ENCODE results near the gene CASTOR1.
"Not testable (repeated sequence)": the region's sequence is repeated elsewhere in the genome, so short reads cannot be mapped to it uniquely, and the experiment has no call there.

Gene CASTOR1

GRCh38 chr22:30289141-30289979, at the start of gene CASTOR1:
Gene CASTOR1 (minus strand): TSS chr22:30289505. CDS start chr22:30289497, 8 bp downstream.
- Histone ChIP-seq H3K9me2 (ENCODE audit: low read depth, low read length) (no peaks in the 10 kb centered on the region), H3K4me2 (ENCODE audit: low read length) (peak within 1 kb of the TSS; percentile 75), H3K27ac (ENCODE audit: low read depth, low read length, poor library complexity, severe bottlenecking) (peak within 1 kb of the TSS; percentile 59), H4K20me1 (ENCODE audit: insufficient read depth, low read length) (no peaks in the 10 kb centered on the region), H3K27me3 (ENCODE audit: insufficient read depth, low read length) (no peaks in the 10 kb centered on the region), H3F3A (ENCODE audit: insufficient read depth, low read length) (no peaks in the 10 kb centered on the region), H3K9me3 (ENCODE audit: low read length) (no peaks in the 10 kb centered on the region), H3K4me1 (ENCODE audit: insufficient read depth, low read length, severe bottlenecking) (peaks cover 18% of the 10 kb centered on the region), H3K36me3 (ENCODE audit: insufficient read depth, low read length) (peaks cover 6% of the 10 kb centered on the region; the same call in 1 of the 2 replicates), H2AFZ (ENCODE audit: low read length) (no peak within 1 kb of the TSS), H3K79me2 (ENCODE audit: insufficient read depth, low read length) (no peaks in the 10 kb centered on the region), H3K4me3 (ENCODE audit: low read depth, low read length, poor library complexity, severe bottlenecking) (peak within 1 kb of the TSS; percentile 66), H3K9ac (ENCODE audit: low read length) (peak within 1 kb of the TSS; percentile 59)
- TF ChIP-seq CTCF (IDR thresholded peaks at IDR 0.05; ENCODE audit: low read length) (no peak), EZH2 (IDR thresholded peaks at IDR 0.05; ENCODE audit: borderline replicate concordance, low read length) (no peak)

DNA sequence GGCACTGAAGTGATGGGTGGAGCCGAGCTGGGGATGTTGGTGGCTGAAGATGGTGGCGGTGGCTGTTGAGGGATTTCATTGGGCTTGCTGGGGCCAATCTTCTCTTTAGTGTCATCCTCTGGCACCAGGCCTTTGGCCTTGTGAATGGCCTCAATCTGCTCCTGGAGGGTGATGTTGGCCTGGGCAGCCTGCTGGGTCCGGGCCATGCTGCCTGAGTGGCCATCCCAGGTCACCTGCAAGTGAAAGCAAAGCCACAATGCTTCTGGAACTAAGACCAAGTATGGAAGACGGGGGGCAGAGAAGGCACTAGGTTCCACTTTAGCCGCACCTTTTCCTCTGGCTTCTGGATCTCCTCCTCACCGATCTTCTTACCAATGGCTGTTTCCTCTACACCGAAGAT, 49.5 kb upstream of the CASTOR1 start:
- Histone ChIP-seq H3K9ac (ENCODE audit: low read length) (no peak overlapping the region), H3K9me3 (ENCODE audit: low read length) (no peaks in the 10 kb centered on the region), H4K20me1 (ENCODE audit: insufficient read depth, low read length) (no peaks in the 10 kb centered on the region), H3K4me3 (ENCODE audit: low read depth, low read length, poor library complexity, severe bottlenecking) (no peak overlapping the region), H3K27ac (ENCODE audit: low read depth, low read length, poor library complexity, severe bottlenecking) (no peak overlapping the region), H3K36me3 (ENCODE audit: insufficient read depth, low read length) (peaks cover 99% of the 10 kb centered on the region), H3K79me2 (ENCODE audit: insufficient read depth, low read length) (no peaks in the 10 kb centered on the region), H3K4me1 (ENCODE audit: insufficient read depth, low read length, severe bottlenecking) (no peaks in the 10 kb centered on the region), H3K9me2 (ENCODE audit: low read depth, low read length) (no peaks in the 10 kb centered on the region), H3F3A (ENCODE audit: insufficient read depth, low read length) (no peaks in the 10 kb centered on the region), H3K4me2 (ENCODE audit: low read length) (no peak overlapping the region), H2AFZ (ENCODE audit: low read length) (no peak overlapping the region), H3K27me3 (ENCODE audit: insufficient read depth, low read length) (no peaks in the 10 kb centered on the region)
- no peak for TF ChIP-seq CTCF (IDR thresholded peaks at IDR 0.05; ENCODE audit: low read length)
- TF ChIP-seq EZH2 (IDR thresholded peaks at IDR 0.05; ENCODE audit: borderline replicate concordance, low read length) = no peak

- H3K27ac ChIP-seq (ENCODE audit: low read depth, low read length, poor library complexity, severe bottlenecking); H3K9ac ChIP-seq (ENCODE audit: low read length); H3K9me3 ChIP-seq (ENCODE audit: low read length); H3K9me2 ChIP-seq (ENCODE audit: low read depth, low read length); H3K4me2 ChIP-seq (ENCODE audit: low read length); H2AFZ ChIP-seq (ENCODE audit: low read length); H3K27me3 ChIP-seq (ENCODE audit: insufficient read depth, low read length); H3K4me3 ChIP-seq (ENCODE audit: low read depth, low read length, poor library complexity, severe bottlenecking); H3F3A ChIP-seq (ENCODE audit: insufficient read depth, low read length); H3K79me2 ChIP-seq (ENCODE audit: insufficient read depth, low read length); H3K4me1 ChIP-seq (ENCODE audit: insufficient read depth, low read length, severe bottlenecking); H4K20me1 ChIP-seq (ENCODE audit: insufficient read depth, low read length): not testable (repeated sequence)
- peaks cover 99% of the 10 kb centered on the region for H3K36me3 ChIP-seq (ENCODE audit: insufficient read depth, low read length)
These were observed 49.0 kb upstream of the CASTOR1 start for GRCh38 chr22:30338341-30338740.

GRCh38 chr22:30337461-30337778, 48.1 kb upstream of the CASTOR1 start:
- no peak overlapping the region for H2AFZ ChIP-seq (ENCODE audit: low read length)
- H3K27ac ChIP-seq (ENCODE audit: low read depth, low read length, poor library complexity, severe bottlenecking) = no peak overlapping the region
- H3K9ac ChIP-seq (ENCODE audit: low read length) = no peak overlapping the region
- H3K4me1 ChIP-seq (ENCODE audit: insufficient read depth, low read length, severe bottlenecking) = no peaks in the 10 kb centered on the region
- H3K36me3 ChIP-seq (ENCODE audit: insufficient read depth, low read length) = peaks cover 99% of the 10 kb centered on the region
- H3K79me2 ChIP-seq (ENCODE audit: insufficient read depth, low read length) = no peaks in the 10 kb centered on the region
- no peaks in the 10 kb centered on the region for H4K20me1 ChIP-seq (ENCODE audit: insufficient read depth, low read length)
- H3K4me2 ChIP-seq (ENCODE audit: low read length) = no peak overlapping the region
- H3K9me3 ChIP-seq (ENCODE audit: low read length) = no peaks in the 10 kb centered on the region
- TF ChIP-seq EZH2 (IDR thresholded peaks at IDR 0.05; ENCODE audit: borderline replicate concordance, low read length) (no peak), CTCF (IDR thresholded peaks at IDR 0.05; ENCODE audit: low read length) (no peak)
- H3F3A ChIP-seq (ENCODE audit: insufficient read depth, low read length) = no peaks in the 10 kb centered on the region
- no peaks in the 10 kb centered on the region for H3K9me2 ChIP-seq (ENCODE audit: low read depth, low read length)
- no peaks in the 10 kb centered on the region for H3K27me3 ChIP-seq (ENCODE audit: insufficient read depth, low read length)
- H3K4me3 ChIP-seq (ENCODE audit: low read depth, low read length, poor library complexity, severe bottlenecking) = no peak overlapping the region
